ENCODE data around the gene PMIS2. TPM values are rescaled to one million over a fixed set of nuclear protein-coding genes. Genes with fewer than 3 reads are reported as not detected.
A peak's percentile ranks its signal among the peaks of the same experiment; 100 is the strongest.
"Not testable (repeated sequence)": the region's sequence is repeated elsewhere in the genome, so short reads cannot be mapped to it uniquely, and the experiment has no call there.

PMIS2 gene
- total RNA-seq, 2 experiments from 2014 or later = not detected

- no peak for DNase-seq
- Mint-ChIP-seq H3K27ac (no peak overlapping the region), H3K27me3 (peaks cover 63% of the 10 kb centered on the region)
Observed at GRCh38 chr19:35562336-35562735, 23.6 kb upstream of the PMIS2 start.

GRCh38 chr19:35562776-35563175 lies 23.2 kb upstream of the PMIS2 start:
- H3K4me3 Mint-ChIP-seq = no peak overlapping the region
- no peak overlapping the region for H3K27ac Mint-ChIP-seq
- DNase-seq = no peak
- H3K36me3 Mint-ChIP-seq = no peaks in the 10 kb centered on the region
- no peaks in the 10 kb centered on the region for H3K9me3 Mint-ChIP-seq
- peaks cover 2% of the 10 kb centered on the region for H3K4me1 Mint-ChIP-seq
- H3K27me3 Mint-ChIP-seq = peaks cover 60% of the 10 kb centered on the region

More at GRCh38 chr19:35562336-35562735, 23.6 kb upstream of the PMIS2 start:
- no peaks in the 10 kb centered on the region for H3K36me3 Mint-ChIP-seq
- no peaks in the 10 kb centered on the region for H3K9me3 Mint-ChIP-seq
- H3K4me3 Mint-ChIP-seq = no peak overlapping the region
- peaks cover 2% of the 10 kb centered on the region for H3K4me1 Mint-ChIP-seq

GRCh38 chr19:35563207-35563829 lies 22.7 kb upstream of the PMIS2 start, which contains the start of gene ATP4A:
ATP4A (minus strand) TSS chr19:35563658; CDS start chr19:35563629, 29 bp downstream.
- Mint-ChIP-seq H3K36me3 (no peaks in the 10 kb centered on the region), H3K27me3 (peaks cover 58% of the 10 kb centered on the region), H3K27ac (no peak within 1 kb of the TSS), H3K4me3 (no peak within 1 kb of the TSS), H3K9me3 (no peaks in the 10 kb centered on the region), H3K4me1 (no peaks in the 10 kb centered on the region)
- no peak for DNase-seq

- Mint-ChIP-seq H3K4me3 (no peak overlapping the region), H3K36me3 (no peaks in the 10 kb centered on the region), H3K27me3 (peaks cover 41% of the 10 kb centered on the region), H3K4me1 (no peaks in the 10 kb centered on the region), H3K27ac (no peak overlapping the region), H3K9me3 (no peaks in the 10 kb centered on the region)
- DNase-seq = no peak
Observed at GRCh38 chr19:35565016-35565856, 20.7 kb upstream of the PMIS2 start.

- Mint-ChIP-seq H3K36me3 (no peaks in the 10 kb centered on the region), H3K27ac (no peak overlapping the region), H3K4me3 (no peak overlapping the region), H3K4me1 (peaks cover 3% of the 10 kb centered on the region), H3K9me3 (no peaks in the 10 kb centered on the region), H3K27me3 (peaks cover 38% of the 10 kb centered on the region)
- no peak for DNase-seq
Observed at GRCh38 chr19:35566738-35567137, 19.2 kb upstream of the PMIS2 start.

- Mint-ChIP-seq H3K9me3 (no peaks in the 10 kb centered on the region), H3K4me1 (peaks cover 3% of the 10 kb centered on the region), H3K4me3 (no peak overlapping the region), H3K36me3 (no peaks in the 10 kb centered on the region), H3K27me3 (peaks cover 24% of the 10 kb centered on the region), H3K27ac (no peak overlapping the region)
- no peak for DNase-seq
Observed at GRCh38 chr19:35569281-35569781, 16.6 kb upstream of the PMIS2 start.

GRCh38 chr19:35571406-35571965 lies 14.5 kb upstream of the PMIS2 start:
- peaks cover 23% of the 10 kb centered on the region for H3K27me3 Mint-ChIP-seq
- no peak for DNase-seq
- peaks cover 7% of the 10 kb centered on the region for H3K36me3 Mint-ChIP-seq
- H3K4me3 Mint-ChIP-seq = no peak overlapping the region
- H3K4me1 Mint-ChIP-seq = peaks cover 3% of the 10 kb centered on the region
- peaks cover 15% of the 10 kb centered on the region for H3K9me3 Mint-ChIP-seq
- H3K27ac Mint-ChIP-seq = peak overlapping the region; percentile 19

- no peak overlapping the region for H3K27ac Mint-ChIP-seq
- no peak for DNase-seq
- H3K27me3 Mint-ChIP-seq = peaks cover 7% of the 10 kb centered on the region
- peaks cover 11% of the 10 kb centered on the region for H3K36me3 Mint-ChIP-seq
- no peak overlapping the region for H3K4me3 Mint-ChIP-seq
- H3K4me1 Mint-ChIP-seq = no peaks in the 10 kb centered on the region
- peaks cover 27% of the 10 kb centered on the region for H3K9me3 Mint-ChIP-seq
Observed at GRCh38 chr19:35577918-35578317, 8.1 kb upstream of the PMIS2 start.

- DNase-seq = no peak
- Mint-ChIP-seq H3K9me3 (peaks cover 27% of the 10 kb centered on the region), H3K27me3 (peaks cover 12% of the 10 kb centered on the region)
Observed at GRCh38 chr19:35578707-35579106, 7.3 kb upstream of the PMIS2 start.

GRCh38 chr19:35582760-35583159 lies 3.2 kb upstream of the PMIS2 start:
- peaks cover 30% of the 10 kb centered on the region for H3K27me3 Mint-ChIP-seq
- H3K27ac Mint-ChIP-seq = no peak overlapping the region
- H3K4me1 Mint-ChIP-seq = no peaks in the 10 kb centered on the region
- H3K9me3 Mint-ChIP-seq = peaks cover 1% of the 10 kb centered on the region
- no peaks in the 10 kb centered on the region for H3K36me3 Mint-ChIP-seq
- H3K4me3 Mint-ChIP-seq = no peak overlapping the region
- no peak for DNase-seq

More at GRCh38 chr19:35578707-35579106, 7.3 kb upstream of the PMIS2 start:
- Mint-ChIP-seq H3K27ac (no peak overlapping the region), H3K4me1 (no peaks in the 10 kb centered on the region), H3K4me3 (no peak overlapping the region), H3K36me3 (peaks cover 11% of the 10 kb centered on the region)

GRCh38 chr19:35587321-35587720 lies 1.3 kb downstream of the PMIS2 start:
- no peak for DNase-seq
- no peaks in the 10 kb centered on the region for H3K36me3 Mint-ChIP-seq
- no peak overlapping the region for H3K4me3 Mint-ChIP-seq
- H3K27ac Mint-ChIP-seq = no peak overlapping the region
- no peaks in the 10 kb centered on the region for H3K4me1 Mint-ChIP-seq
- peaks cover 34% of the 10 kb centered on the region for H3K27me3 Mint-ChIP-seq
- no peaks in the 10 kb centered on the region for H3K9me3 Mint-ChIP-seq

GRCh38 chr19:35590875-35591274 lies 4.9 kb downstream of the PMIS2 start:
- Mint-ChIP-seq H3K27me3 (peaks cover 31% of the 10 kb centered on the region), H3K27ac (no peak overlapping the region), H3K4me3 (no peak overlapping the region), H3K36me3 (no peaks in the 10 kb centered on the region), H3K4me1 (no peaks in the 10 kb centered on the region), H3K9me3 (no peaks in the 10 kb centered on the region)
- no peak for DNase-seq

- Mint-ChIP-seq H3K36me3 (no peaks in the 10 kb centered on the region), H3K27me3 (peaks cover 20% of the 10 kb centered on the region), H3K9me3 (no peaks in the 10 kb centered on the region), H3K27ac (no peak overlapping the region), H3K4me1 (peaks cover 6% of the 10 kb centered on the region), H3K4me3 (no peak overlapping the region)
- peak; percentile 8 for DNase-seq
Observed at GRCh38 chr19:35592226-35592625, 6.3 kb downstream of the PMIS2 start.

- H3K4me1 Mint-ChIP-seq, H3K9me3 Mint-ChIP-seq, H3K36me3 Mint-ChIP-seq, H3K27ac Mint-ChIP-seq, H3K4me3 Mint-ChIP-seq, DNase-seq: not testable (repeated sequence)
- H3K27me3 Mint-ChIP-seq = peaks cover 20% of the 10 kb centered on the region
Observed at GRCh38 chr19:35595026-35595425, 9.1 kb downstream of the PMIS2 start.

GRCh38 chr19:35595928-35596327 lies 10.0 kb downstream of the PMIS2 start:
- Mint-ChIP-seq H3K27ac (no peak overlapping the region), H3K9me3 (no peaks in the 10 kb centered on the region), H3K27me3 (peaks cover 20% of the 10 kb centered on the region), H3K4me1 (peaks cover 6% of the 10 kb centered on the region), H3K36me3 (no peaks in the 10 kb centered on the region), H3K4me3 (no peak overlapping the region)
- no peak for DNase-seq

Data from activated naive CD8-positive, alpha-beta T cell treated with anti-CD3 and anti-CD28 coated beads for 36 hours (primary cell).